Trophoblast cell (in vitro differentiated cells and primary cell): ENCODE results near the gene NR4A2.

Experiments
- DNase-seq, 2 donors: peaks; one replicate each; pipeline ENCODE4 v3.0.0-alpha.2; 2016
- H2AFZ ChIP-seq: 2 replicates; pipeline ENCODE4 v1.6.1; 2013; ENCODE audit warnings: low read length, moderate library complexity, mild to moderate bottlenecking; ENCODE audit not compliant: insufficient read depth, poor library complexity
- H2AK5ac ChIP-seq: 2 replicates; pipeline ENCODE4 v1.6.1; 2013; ENCODE audit warnings: mild to moderate bottlenecking, low read length
- H2BK120ac ChIP-seq: 2 replicates; pipeline ENCODE4 v1.6.1; 2013; ENCODE audit warnings: low read length, mild to moderate bottlenecking, moderate library complexity; ENCODE audit not compliant: insufficient read depth, poor library complexity
- H2BK12ac ChIP-seq: 2 replicates; pipeline ENCODE4 v1.6.1; 2013; ENCODE audit warnings: mild to moderate bottlenecking, low read length, moderate library complexity
- H2BK5ac ChIP-seq: 2 replicates; pipeline ENCODE4 v1.6.1; 2013; ENCODE audit warnings: low read length, low read depth, moderate library complexity, mild to moderate bottlenecking; ENCODE audit not compliant: poor library complexity
- H3K14ac ChIP-seq: 2 replicates; pipeline ENCODE4 v1.6.1; 2013; ENCODE audit warnings: mild to moderate bottlenecking, low read length
- H3K18ac ChIP-seq: 2 replicates; pipeline ENCODE4 v1.6.1; 2013; ENCODE audit warnings: mild to moderate bottlenecking, low read length
- H3K23ac ChIP-seq: 2 replicates; pipeline ENCODE4 v1.6.1; 2013; ENCODE audit warnings: low read length
- H3K27ac ChIP-seq: 2 replicates; pipeline ENCODE4 v1.5.1; 2013; ENCODE audit warnings: low read depth, mild to moderate bottlenecking, inconsistent platforms, low read length, moderate library complexity
- H3K27me3 ChIP-seq: 2 replicates; pipeline ENCODE4 v1.6.1; 2013; ENCODE audit warnings: inconsistent platforms, mild to moderate bottlenecking, low read length, moderate library complexity; ENCODE audit not compliant: insufficient read depth
- H3K36me3 ChIP-seq, 2 experiments: 1 replicate in 1 of 2; 2 replicates in 1 of 2; pipeline ENCODE4 v1.6.1; 2013; ENCODE audit warnings: low read length in 2 of 2, mild to moderate bottlenecking in 2 of 2, moderate library complexity in 1 of 2; ENCODE audit not compliant: insufficient read depth in 2 of 2, control insufficient read depth in 1 of 2
- H3K4ac ChIP-seq: 2 replicates; pipeline ENCODE4 v1.6.1; 2013; ENCODE audit warnings: low read depth, mild to moderate bottlenecking, low read length, moderate library complexity
- H3K4me1 ChIP-seq, 2 experiments: 1 replicate in 1 of 2; 2 replicates in 1 of 2; pipeline ENCODE4 v1.6.1; 2013; ENCODE audit warnings: low read length in 2 of 2, mild to moderate bottlenecking in 2 of 2, moderate library complexity in 1 of 2; ENCODE audit not compliant: insufficient read depth in 2 of 2, control insufficient read depth in 1 of 2
- H3K4me2 ChIP-seq: 2 replicates; pipeline ENCODE4 v1.6.1; 2013; ENCODE audit warnings: inconsistent platforms, mild to moderate bottlenecking, low read length, moderate library complexity
- H3K4me3 ChIP-seq: 2 replicates; pipeline ENCODE4 v1.5.1; 2013; ENCODE audit warnings: mild to moderate bottlenecking, low read depth, low read length, inconsistent platforms
- H3K79me1 ChIP-seq: one replicate; pipeline ENCODE4 v1.6.1; 2013; ENCODE audit warnings: low read length
- H3K79me2 ChIP-seq: 2 replicates; pipeline ENCODE4 v1.6.1; 2013; ENCODE audit warnings: low read length, mild to moderate bottlenecking; ENCODE audit not compliant: control insufficient read depth, insufficient read depth, poor library complexity
- H3K9ac ChIP-seq: 2 replicates; pipeline ENCODE4 v1.6.1; 2013; ENCODE audit warnings: mild to moderate bottlenecking, low read length
- H3K9me3 ChIP-seq: 2 replicates; pipeline ENCODE4 v1.6.1; 2013; ENCODE audit warnings: low read depth, mild to moderate bottlenecking, control low read depth, inconsistent platforms, low read length; ENCODE audit not compliant: insufficient read depth
- H4K12ac ChIP-seq: 2 replicates; pipeline ENCODE4 v1.6.1; 2013; ENCODE audit warnings: low read depth, mild to moderate bottlenecking, low read length, moderate library complexity
- H4K8ac ChIP-seq: 2 replicates; pipeline ENCODE4 v1.6.1; 2013; ENCODE audit warnings: low read depth, mild to moderate bottlenecking, low read length, moderate library complexity
- H4K91ac ChIP-seq: one replicate; pipeline ENCODE4 v1.6.1; 2013; ENCODE audit warnings: low read depth, mild to moderate bottlenecking, low read length, moderate library complexity
- WGBS: extraction: QIAGEN DNeasy Blood & Tissue Kit; methylation state at CpG from one replicate; pipeline ENCODE4 v1.1.7; 2013; ENCODE audit warnings: missing lambda C conversion rate; ENCODE audit not compliant: insufficient read length, insufficient coverage; ENCODE audit errors: extremely low coverage; 5-methylcytosine and 5-hydroxymethylcytosine counted together

Gene NR4A2

DNA sequence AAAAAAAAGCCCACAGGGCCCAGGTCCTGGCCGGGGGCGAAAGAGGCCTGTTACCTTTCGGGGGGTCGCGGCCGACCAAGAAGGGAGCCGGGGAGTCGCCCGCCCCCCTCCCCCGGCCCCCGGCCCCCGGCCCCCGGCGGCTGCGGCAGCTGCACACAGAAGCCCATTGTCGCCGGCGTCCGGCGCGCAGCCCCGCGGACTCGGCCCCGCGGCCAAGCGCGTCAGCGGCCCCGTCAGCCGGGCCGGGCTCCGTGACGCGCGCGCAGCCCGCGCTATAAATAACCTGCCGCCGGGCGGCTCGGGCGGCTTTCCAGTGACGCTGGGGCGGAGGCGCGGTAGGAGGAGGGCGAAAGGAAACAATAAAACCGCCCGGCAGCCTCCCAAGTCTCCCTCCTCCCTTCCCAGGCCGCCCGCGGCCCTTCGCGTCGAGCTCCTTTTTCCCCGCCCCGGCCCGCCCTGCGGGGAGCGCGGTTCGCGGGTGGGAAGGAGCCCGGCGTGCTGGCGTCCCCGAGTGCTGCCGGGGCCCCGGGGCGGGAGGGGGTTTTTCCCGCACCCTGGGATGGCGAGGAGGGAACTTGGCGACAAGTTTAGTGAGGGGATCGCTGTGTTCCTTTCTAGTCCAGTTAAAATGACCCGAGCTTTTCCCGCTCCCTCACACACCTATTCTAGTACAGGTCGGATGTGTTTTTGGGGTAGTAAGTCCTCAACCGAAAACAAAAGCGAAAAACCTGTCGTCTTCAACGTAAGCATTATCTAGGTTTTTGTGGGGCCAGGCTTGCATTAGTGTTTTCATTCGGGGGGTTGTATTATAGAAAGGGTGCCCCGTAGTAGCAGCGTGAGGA, 10.0 kb upstream of the NR4A2 start:
- Histone ChIP-seq H3K27me3 (no peaks in the 10 kb centered on the region), H4K8ac (peak overlapping the region; percentile 99), H2AK5ac (no peak overlapping the region), H3K14ac (peak overlapping the region; percentile 99), H3K4me1 (no peaks in the 10 kb centered on the region), H3K18ac (peak overlapping the region; percentile 84), H3K4me2 (peak overlapping the region; percentile 92), H3K79me2 (peaks cover 3% of the 10 kb centered on the region), H2BK5ac (peak overlapping the region; percentile 95), H2BK120ac (peak overlapping the region; percentile 96), H3K27ac (peak overlapping the region; percentile 96), H4K91ac (peak overlapping the region; percentile 97), H3K9me3 (peaks cover 2% of the 10 kb centered on the region), H3K79me1 (peaks cover 10% of the 10 kb centered on the region), H2AFZ (peak overlapping the region; percentile 85), H4K12ac (peak overlapping the region; percentile 98), H3K4ac (peak overlapping the region; percentile 90), H3K23ac (no peak overlapping the region), H2BK12ac (peak overlapping the region; percentile 40), H3K4me3 (peak overlapping the region; percentile 88), H3K36me3 (no peaks in the 10 kb centered on the region), H3K9ac (peak overlapping the region; percentile 97)
- WGBS: no CpG with 5 or more reads among the region's 86 CpGs
- DNase-seq: peak; percentile 88 to 92

DNA sequence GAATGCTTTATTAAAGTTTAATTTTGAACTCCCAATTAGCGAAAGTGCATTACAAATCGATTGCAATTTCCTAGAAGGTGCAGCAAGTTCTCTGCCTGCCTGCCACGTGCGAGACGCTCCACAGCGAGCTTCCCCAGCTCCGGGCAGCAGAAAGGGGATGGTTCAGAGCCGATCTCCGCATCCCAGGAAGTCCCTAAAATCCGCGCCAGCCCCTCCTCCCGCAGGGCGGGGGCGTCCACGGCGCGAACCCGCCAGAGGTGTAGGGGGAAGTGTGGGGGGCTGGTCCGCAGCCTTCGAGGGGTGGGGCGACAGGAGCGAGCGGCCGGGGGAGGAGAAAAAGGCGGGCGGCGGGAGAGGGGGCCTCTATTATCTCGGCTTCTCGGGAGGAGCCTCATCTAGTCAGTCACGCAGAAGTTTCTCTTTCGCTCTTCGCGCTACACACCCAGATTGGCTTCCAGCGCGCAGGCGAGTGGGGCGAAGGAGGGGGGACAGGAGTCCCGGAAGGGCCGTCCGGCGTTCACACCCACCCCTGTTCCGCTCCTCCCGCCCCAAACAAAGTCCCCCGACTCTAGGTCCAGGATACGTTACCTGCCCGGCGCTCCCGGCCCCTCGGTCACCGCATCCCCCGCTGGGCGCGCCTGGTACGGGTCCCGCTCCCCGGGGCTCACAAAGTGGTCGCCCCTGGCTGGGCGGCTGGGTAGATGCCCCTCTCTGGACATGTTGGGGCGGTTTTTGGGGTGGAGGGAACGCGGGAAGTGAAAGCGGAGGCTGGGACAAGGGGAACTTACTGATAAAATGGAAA, 9.1 kb upstream of the NR4A2 start:
- DNase-seq: peak; percentile 68 to 73
- peaks cover 2% of the 10 kb centered on the region for H3K9me3 ChIP-seq

DNA sequence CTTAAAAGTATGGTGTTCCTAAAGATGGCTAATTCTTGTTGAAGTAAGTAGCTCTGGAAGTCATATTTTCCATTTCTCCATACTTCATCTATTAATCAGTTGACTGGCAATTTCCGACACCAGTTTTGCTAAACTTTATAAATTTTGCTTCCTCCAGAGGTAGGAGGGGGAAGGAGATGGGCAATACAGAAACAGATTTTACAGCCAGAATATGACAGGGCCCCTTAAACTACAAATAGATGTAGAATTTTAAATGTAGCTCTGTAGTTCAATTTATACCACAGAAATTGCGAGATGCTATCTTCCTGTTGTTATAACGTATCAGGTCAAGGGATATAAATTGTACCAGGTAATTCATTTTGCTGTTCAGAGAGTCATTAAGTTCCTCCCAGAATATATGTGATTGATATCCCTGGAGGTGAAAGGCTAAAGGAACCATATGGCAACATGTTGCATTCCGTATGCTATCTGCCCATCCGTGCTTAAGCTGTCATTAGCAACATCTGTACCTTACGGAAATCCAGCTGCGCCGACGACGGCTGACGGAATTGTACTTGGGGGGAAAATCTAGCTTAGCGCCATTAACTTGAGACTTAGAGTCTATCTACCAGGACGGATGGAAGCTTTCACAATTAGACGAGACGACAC, 8.4 kb upstream of the NR4A2 start:
- Histone ChIP-seq H3K18ac (no peak overlapping the region), H3K79me2 (peaks cover 3% of the 10 kb centered on the region), H2BK120ac (no peak overlapping the region), H3K4me3 (no peak overlapping the region), H3K27me3 (no peaks in the 10 kb centered on the region), H3K4me2 (peak overlapping the region; percentile 92), H3K4ac (no peak overlapping the region), H3K9ac (no peak overlapping the region), H2BK12ac (no peak overlapping the region), H2BK5ac (no peak overlapping the region), H3K14ac (no peak overlapping the region), H4K91ac (no peak overlapping the region), H2AK5ac (no peak overlapping the region), H2AFZ (peak overlapping the region; percentile 50), H4K8ac (no peak overlapping the region), H3K79me1 (peaks cover 10% of the 10 kb centered on the region), H3K23ac (no peak overlapping the region), H4K12ac (no peak overlapping the region), H3K4me1 (no peaks in the 10 kb centered on the region), H3K36me3 (no peaks in the 10 kb centered on the region), H3K9me3 (peaks cover 2% of the 10 kb centered on the region), H3K27ac (no peak overlapping the region)
- DNase-seq: peak in 1 of 2 donors; percentile 46
- no CpG with 5 or more reads among the region's 15 CpGs for WGBS

More for the DNA sequence above, 9.1 kb upstream of the NR4A2 start:
- Histone ChIP-seq H4K12ac (peak overlapping the region; percentile 98), H4K8ac (peak overlapping the region; percentile 99), H3K18ac (peak overlapping the region; percentile 97), H3K27ac (peak overlapping the region; percentile 96), H3K79me1 (peaks cover 10% of the 10 kb centered on the region), H3K36me3 (no peaks in the 10 kb centered on the region), H2BK120ac (peak overlapping the region; percentile 96), H3K23ac (no peak overlapping the region), H3K4me3 (peak overlapping the region; percentile 88), H3K4me2 (peak overlapping the region; percentile 92), H3K14ac (peak overlapping the region; percentile 99), H3K27me3 (no peaks in the 10 kb centered on the region), H3K79me2 (peaks cover 3% of the 10 kb centered on the region), H2BK5ac (peak overlapping the region; percentile 95), H2AK5ac (peak overlapping the region; percentile 88), H2BK12ac (no peak overlapping the region), H3K9ac (peak overlapping the region; percentile 97), H4K91ac (peak overlapping the region; percentile 97), H3K4ac (peak overlapping the region; percentile 90), H2AFZ (peak overlapping the region; percentile 85), H3K4me1 (no peaks in the 10 kb centered on the region)
- WGBS: no CpG with 5 or more reads among the region's 62 CpGs

DNA sequence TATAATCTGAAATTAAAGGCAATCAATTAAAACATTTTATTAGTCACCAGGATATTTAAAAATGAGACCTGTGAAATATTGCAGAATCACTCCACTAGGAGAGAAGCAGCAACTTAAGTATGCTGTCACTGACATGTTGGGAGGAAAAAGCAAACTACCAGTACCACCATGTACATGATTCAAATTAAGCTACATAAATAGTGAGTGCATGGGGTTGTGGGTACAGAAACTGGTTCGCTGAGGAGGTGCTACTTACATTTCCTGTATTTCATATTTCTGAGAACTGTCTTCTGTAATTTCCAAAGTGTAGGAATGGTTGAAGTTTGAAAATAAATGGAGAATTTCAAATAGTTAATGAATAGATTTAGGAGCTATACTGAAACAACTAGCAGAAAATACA, 7.9 kb upstream of the NR4A2 start:
- Histone ChIP-seq H3K27ac (no peak overlapping the region), H3K36me3 (no peaks in the 10 kb centered on the region), H3K79me1 (peaks cover 10% of the 10 kb centered on the region), H3K14ac (no peak overlapping the region), H4K12ac (no peak overlapping the region), H3K18ac (no peak overlapping the region), H3K9me3 (no peaks in the 10 kb centered on the region), H2BK5ac (no peak overlapping the region), H3K9ac (no peak overlapping the region), H3K4me3 (no peak overlapping the region), H4K8ac (no peak overlapping the region), H3K79me2 (peaks cover 3% of the 10 kb centered on the region), H2BK120ac (no peak overlapping the region), H3K4me2 (no peak overlapping the region), H3K4me1 (no peaks in the 10 kb centered on the region), H3K27me3 (no peaks in the 10 kb centered on the region), H2AK5ac (no peak overlapping the region), H2AFZ (no peak overlapping the region), H3K23ac (no peak overlapping the region), H3K4ac (no peak overlapping the region), H2BK12ac (no peak overlapping the region), H4K91ac (no peak overlapping the region)
- no peak for DNase-seq
- WGBS: no CpG with 5 or more reads among the region's 1 CpG
